PC-3 (cell line): ENCODE data around the gene SERPINE1. TPM values are rescaled to one million over a fixed set of nuclear protein-coding genes. Genes with fewer than 3 reads are reported as not detected.

Source experiments
- ATAC-seq: fragments of 200-7000 bp; cut with Tn5 transposase; 2 replicates; pipeline ENCODE4 v1.9.1; 2020; ENCODE audit warnings: mild to moderate bottlenecking, moderate library complexity
- BruUV-seq: library from RNA; stranded (reverse); fragments of 400-500 nt; replicated peaks from 2 replicates; lab custom pipeline; 2021; lab: Mats Ljungman, UMichigan
- CTCF ChIA-PET: fragments of 300-600 bp; sonication (Branson Sonifier 250); formaldehyde crosslinking; loops from one replicate; lab custom pipeline; 2022; ENCODE audit warnings: antibody characterized with exemption; lab: Charles Lee
- POLR2A ChIA-PET: fragments of 300-600 bp; sonication (Branson Sonifier 250); formaldehyde crosslinking; loops from one replicate; lab custom pipeline; 2022; ENCODE audit warnings: antibody characterized with exemption; ENCODE audit not compliant: unreplicated experiment; lab: Charles Lee
- DNase-seq: peaks from one replicate; pipeline ENCODE4 v3.0.0-alpha.2; 2015
- H2AFZ ChIP-seq: fragments of 300-600 bp; sonication (generic); 2 replicates; pipeline ENCODE4 v1.6.0; 2016; ENCODE audit warnings: antibody characterized with exemption, low read length
- H3F3A ChIP-seq: fragments of 300-600 bp; sonication (generic); one replicate; pipeline ENCODE4 v1.6.0; 2017; ENCODE audit warnings: antibody characterized with exemption, low read length, control low read depth, mild to moderate bottlenecking; ENCODE audit not compliant: unreplicated experiment
- H3K27ac ChIP-seq: fragments of 300-600 bp; sonication (generic); 2 replicates; pipeline ENCODE4 v1.5.1; 2016; ENCODE audit warnings: mild to moderate bottlenecking, low read length
- H3K27me3 ChIP-seq: fragments of 300-600 bp; sonication (generic); 2 replicates; pipeline ENCODE4 v1.6.1; 2016; ENCODE audit warnings: low read length, mixed read lengths
- H3K36me3 ChIP-seq: fragments of 300-600 bp; sonication (generic); 2 replicates; pipeline ENCODE4 v1.6.1; 2016; ENCODE audit warnings: low read depth, mixed run types, low read length, mixed read lengths
- H3K4me1 ChIP-seq: fragments of 300-600 bp; sonication (generic); 2 replicates; pipeline ENCODE4 v1.5.1; 2016; ENCODE audit warnings: low read length; ENCODE audit not compliant: insufficient read depth
- H3K4me2 ChIP-seq: fragments of 300-600 bp; sonication (generic); 2 replicates; pipeline ENCODE4 v1.6.0; 2016; ENCODE audit warnings: low read length
- H3K4me3 ChIP-seq: fragments of 300-600 bp; sonication (generic); 2 replicates; pipeline ENCODE4 v1.5.1; 2016; ENCODE audit warnings: mild to moderate bottlenecking, low read length, mixed read lengths
- H3K79me2 ChIP-seq: fragments of 300-600 bp; sonication (generic); 2 replicates; pipeline ENCODE4 v1.6.1; 2017; ENCODE audit warnings: low read length, mixed read lengths
- H3K9ac ChIP-seq: fragments of 300-600 bp; sonication (generic); 2 replicates; pipeline ENCODE4 v1.6.0; 2016; ENCODE audit warnings: mild to moderate bottlenecking, low read length
- H3K9me2 ChIP-seq: fragments of 300-600 bp; sonication (generic); replicated peaks from 2 replicates; pipeline ENCODE4 v1.6.1; 2016; ENCODE audit warnings: mixed run types, low read length, mixed read lengths
- H3K9me3 ChIP-seq: fragments of 300-600 bp; sonication (generic); 2 replicates; pipeline ENCODE4 v1.6.1; 2016; ENCODE audit warnings: low read length, mixed read lengths
- H4K20me1 ChIP-seq: fragments of 300-600 bp; sonication (generic); 2 replicates; pipeline ENCODE4 v1.6.1; 2016; ENCODE audit warnings: low read length, mixed read lengths
- EZH2 ChIP-seq: fragments of 300-600 bp; sonication (generic); IDR thresholded peaks from one replicate; pipeline ENCODE4 v1.6.1; 2017; ENCODE audit warnings: antibody characterized with exemption, mild to moderate bottlenecking, low read length; ENCODE audit not compliant: unreplicated experiment
- EZH2phosphoT487 ChIP-seq: fragments of 300-600 bp; sonication (generic); IDR thresholded peaks from 2 replicates; pipeline ENCODE4 v1.6.1; 2018; ENCODE audit warnings: mild to moderate bottlenecking, antibody characterized with exemption, low read length, borderline replicate concordance
- intact Hi-C: fragments of 100-400 bp; cut with micrococcal nuclease; formaldehyde crosslinking; loops from 2 replicates; pipeline ENCODE4 v1.9.0; 2023
- total RNA-seq: library from RNA; depleted of rRNA; stranded (reverse); fragments of >200 nt; gene quantifications from 2 replicates; pipeline ENCODE4 v1.2.3, GENCODE V29; 2014
- TF ChIP-seq, protein P1 (sequence below): fragments of 300-600 bp; sonication (generic); conservative IDR thresholded peaks from 2 replicates; pipeline ENCODE4 v1.5.1; 2017; ENCODE audit warnings: antibody characterized with exemption, low read depth, mild to moderate bottlenecking, low read length

SERPINE1 gene
- total RNA-seq, 1 experiment from 2014 or later = 46.1 TPM

- ATAC-seq (no peak), DNase-seq (no peak)
- H3K36me3 ChIP-seq = no peaks in the 10 kb centered on the region
- no peak overlapping the region for H3K9ac ChIP-seq
- H3K9me2 ChIP-seq = no peaks in the 10 kb centered on the region
- no peak overlapping the region for H3K27ac ChIP-seq
- intact Hi-C loops = loop anchor here (1.0 kb wide), 1 partner anchor 38 kb away; the partner anchor contains the start of gene TRIM56
- no peaks in the 10 kb centered on the region for H4K20me1 ChIP-seq
- H3K9me3 ChIP-seq = no peaks in the 10 kb centered on the region
- peaks cover 41% of the 10 kb centered on the region for H3K4me1 ChIP-seq
- TF ChIP-seq EZH2 (no peak), EZH2phosphoT487 (no peak)
- TF ChIP-seq, protein P1, sequence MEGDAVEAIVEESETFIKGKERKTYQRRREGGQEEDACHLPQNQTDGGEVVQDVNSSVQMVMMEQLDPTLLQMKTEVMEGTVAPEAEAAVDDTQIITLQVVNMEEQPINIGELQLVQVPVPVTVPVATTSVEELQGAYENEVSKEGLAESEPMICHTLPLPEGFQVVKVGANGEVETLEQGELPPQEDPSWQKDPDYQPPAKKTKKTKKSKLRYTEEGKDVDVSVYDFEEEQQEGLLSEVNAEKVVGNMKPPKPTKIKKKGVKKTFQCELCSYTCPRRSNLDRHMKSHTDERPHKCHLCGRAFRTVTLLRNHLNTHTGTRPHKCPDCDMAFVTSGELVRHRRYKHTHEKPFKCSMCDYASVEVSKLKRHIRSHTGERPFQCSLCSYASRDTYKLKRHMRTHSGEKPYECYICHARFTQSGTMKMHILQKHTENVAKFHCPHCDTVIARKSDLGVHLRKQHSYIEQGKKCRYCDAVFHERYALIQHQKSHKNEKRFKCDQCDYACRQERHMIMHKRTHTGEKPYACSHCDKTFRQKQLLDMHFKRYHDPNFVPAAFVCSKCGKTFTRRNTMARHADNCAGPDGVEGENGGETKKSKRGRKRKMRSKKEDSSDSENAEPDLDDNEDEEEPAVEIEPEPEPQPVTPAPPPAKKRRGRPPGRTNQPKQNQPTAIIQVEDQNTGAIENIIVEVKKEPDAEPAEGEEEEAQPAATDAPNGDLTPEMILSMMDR = no peak
- no peaks in the 10 kb centered on the region for H3F3A ChIP-seq
- H2AFZ ChIP-seq = no peak overlapping the region
- H3K4me3 ChIP-seq = no peak overlapping the region
- no peak overlapping the region for H3K4me2 ChIP-seq
- ChIA-PET POLR2A (no interaction called here), CTCF (interaction anchor here (0.8 kb wide), 1 partner anchor 38 kb away, joined by 5 read pairs; the partner anchor contains the start of gene TRIM56)
- H3K27me3 ChIP-seq = no peaks in the 10 kb centered on the region
- no peaks in the 10 kb centered on the region for H3K79me2 ChIP-seq
- no TSS peak for BruUV-seq
Observed at GRCh38 chr7:101122933-101123702, 3.8 kb upstream of the SERPINE1 start.

DNA sequence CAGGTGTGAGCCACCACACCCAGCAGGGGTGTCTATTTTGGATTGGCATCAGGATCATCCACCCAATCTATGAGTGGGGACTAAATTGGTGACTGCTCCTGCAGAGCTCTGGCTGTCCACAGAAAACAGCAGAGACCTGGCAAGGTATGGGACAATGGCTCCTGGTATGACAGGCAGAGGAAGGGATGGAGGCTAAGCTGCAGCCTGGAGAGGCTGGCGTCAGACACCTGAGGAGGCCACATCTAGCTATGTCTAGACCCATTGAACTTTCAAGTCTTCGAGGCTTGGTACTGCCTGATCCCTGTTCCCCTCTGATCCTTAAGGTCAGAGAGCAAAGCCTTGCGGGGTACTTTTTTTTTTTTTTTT is 3.2 kb upstream of the SERPINE1 start:
- ATAC-seq = no peak
- Histone ChIP-seq H3K79me2 (no peaks in the 10 kb centered on the region), H4K20me1 (no peaks in the 10 kb centered on the region), H3K4me3 (no peak overlapping the region), H3K9me3 (no peaks in the 10 kb centered on the region), H3K4me1 (peaks cover 42% of the 10 kb centered on the region), H3K36me3 (no peaks in the 10 kb centered on the region), H3K27ac (no peak overlapping the region), H3K9me2 (no peaks in the 10 kb centered on the region), H2AFZ (no peak overlapping the region), H3F3A (no peaks in the 10 kb centered on the region), H3K9ac (no peak overlapping the region), H3K27me3 (no peaks in the 10 kb centered on the region), H3K4me2 (no peak overlapping the region)
- ChIA-PET CTCF (no interaction called here), POLR2A (no interaction called here)
- TF ChIP-seq EZH2 = no peak
- TF ChIP-seq, protein P1 = no peak
- DNase-seq = no peak
- intact Hi-C loops = loop anchor here (1.0 to 2.0 kb wide), 2 partner anchors 15 to 23 kb away; no protein-coding TSS in a partner anchor
- no TSS peak for BruUV-seq
